K562 (cell line): Measurements from ENCODE around the gene PFAS. TPM values are rescaled to one million over a fixed set of nuclear protein-coding genes. Genes with fewer than 3 reads are reported as not detected.

Experiments used
- ATAC-seq: fragments of 200-7000 bp; cut with Tn5 transposase; 3 replicates; pipeline ENCODE4 v1.9.1; 2020; ENCODE audit warnings: moderate library complexity
- BruUV-seq: library from RNA; stranded (reverse); fragments of 400-500 nt; replicated peaks from 2 replicates; lab custom pipeline; 2021; lab: Mats Ljungman, UMichigan
- CTCF ChIA-PET: fragments of 300-600 bp; formaldehyde crosslinking; extraction: SDS; loops from one replicate; lab custom pipeline; 2021; ENCODE audit warnings: low intra/inter-chr PET ratio; lab: Yijun Ruan, JAX
- POLR2A ChIA-PET: fragments of 300-600, 350-650 bp; sonication (Branson Sonifier 250); formaldehyde crosslinking; extraction: SDS; loops from one replicate; lab custom pipeline; 2021; ENCODE audit warnings: antibody characterized with exemption, inconsistent platforms; lab: Yijun Ruan, JAX
- DNase-seq, 4 experiments: peaks; one replicate each; pipeline versions ENCODE4 v3.0.0 to v3.0.0-alpha.2; 2011 to 2018; ENCODE audit warnings: low spot score in 3 of 4, mixed read lengths in 3 of 4; ENCODE audit errors: extremely low read depth in 1 of 4
- FAIRE-seq: peaks from 2 replicates; lab custom pipeline; 2011; peaks lifted over from hg19 to GRCh38; lab: Jason Lieb, UNC
- H2AFZ ChIP-seq: 2 replicates; pipeline ENCODE4 v1.6.0; 2011; ENCODE audit warnings: low read depth, low read length, control low read depth, inconsistent platforms
- H3K27ac ChIP-seq: fragments of 200-600 bp; 3 replicates; pipeline ENCODE4 v1.8.0; 2011; ENCODE audit warnings: low read depth, mild to moderate bottlenecking, control low read depth, inconsistent platforms, low read length, moderate library complexity, mixed read lengths; ENCODE audit errors: extremely low read depth
- H3K27me3 ChIP-seq, 2 experiments: fragments of 300-600 bp in 1 of 2; 2 replicates in 1 of 2; 3 replicates in 1 of 2; pipeline versions ENCODE4 v1.6.0 to v1.8.0; 2011; ENCODE audit warnings: inconsistent platforms in 2 of 2, low read length in 2 of 2, mild to moderate bottlenecking in 1 of 2, mixed read lengths in 1 of 2, moderate library complexity in 1 of 2; ENCODE audit not compliant: control insufficient read depth in 2 of 2, insufficient read depth in 2 of 2
- H3K36me3 ChIP-seq: fragments of 300-600 bp; 3 replicates; pipeline ENCODE4 v1.8.0; 2011; ENCODE audit warnings: mild to moderate bottlenecking, low read length, inconsistent platforms; ENCODE audit not compliant: control insufficient read depth, insufficient read depth
- H3K4me1 ChIP-seq, 2 experiments: fragments of 200-600 bp in 1 of 2; replicated peaks in 1 of 2; 2 replicates in 1 of 2; 3 replicates in 1 of 2; pipeline versions ENCODE4 v1.5.1 to v1.8.0; 2011; ENCODE audit warnings: inconsistent platforms in 2 of 2, low read length in 2 of 2, mild to moderate bottlenecking in 1 of 2, mixed read lengths in 1 of 2, moderate library complexity in 1 of 2; ENCODE audit not compliant: control insufficient read depth in 2 of 2, insufficient read depth in 2 of 2
- H3K4me2 ChIP-seq: 2 replicates; pipeline ENCODE4 v1.6.1; 2011; ENCODE audit warnings: low read length, control low read depth, inconsistent platforms, mixed read lengths; ENCODE audit not compliant: insufficient read depth
- H3K4me3 ChIP-seq: fragments of 200-600 bp; sonication (generic), shearing (Covaris generic); 2 replicates; pipeline ENCODE4 v1.5.1; 2016; ENCODE audit warnings: control low read depth, inconsistent platforms
- H3K79me2 ChIP-seq: fragments of 200-600 bp; 3 replicates; pipeline ENCODE4 v1.8.0; 2011; ENCODE audit warnings: low read length, inconsistent platforms; ENCODE audit not compliant: control insufficient read depth, insufficient read depth
- H3K9ac ChIP-seq, 2 experiments: 2 replicates each; pipeline versions ENCODE4 v1.6.0 to v1.6.1; 2011; ENCODE audit warnings: low read depth in 2 of 2, low read length in 2 of 2, control low read depth in 1 of 2, inconsistent platforms in 1 of 2, mild to moderate bottlenecking in 1 of 2, mixed read lengths in 1 of 2; ENCODE audit not compliant: insufficient read depth in 1 of 2
- H3K9me1 ChIP-seq: one replicate; pipeline ENCODE4 v1.6.0; 2011; ENCODE audit warnings: inconsistent platforms, mild to moderate bottlenecking, low read length, moderate library complexity; ENCODE audit not compliant: control insufficient read depth, insufficient read depth
- H3K9me3 ChIP-seq: replicated peaks from 2 replicates; pipeline ENCODE4 v1.5.1; 2011; ENCODE audit warnings: low read depth, low read length, inconsistent platforms; ENCODE audit not compliant: control insufficient read depth, insufficient read depth
- H4K20me1 ChIP-seq: replicated peaks from 2 replicates; pipeline ENCODE4 v1.6.1; 2011; ENCODE audit warnings: low read length, inconsistent platforms, mixed read lengths; ENCODE audit not compliant: control insufficient read depth, insufficient read depth
- ARNT ChIP-seq, 2 experiments: fragments of 450-650 bp; IDR thresholded peaks; 2 replicates each; pipeline ENCODE4 v1.6.1; 2016; ENCODE audit warnings: mild to moderate bottlenecking in 1 of 2
- CEBPB ChIP-seq: fragments of 450-650 bp; IDR thresholded peaks from 2 replicates; pipeline ENCODE4 v1.6.1; 2016; ENCODE audit warnings: missing genetic modification characterization, missing compliant biosample characterization
- CTBP1 ChIP-seq: fragments of 450-650 bp; IDR thresholded peaks from 2 replicates; pipeline ENCODE4 v1.6.1; 2016; ENCODE audit warnings: borderline replicate concordance
- GTF2E2 ChIP-seq: fragments of 200-800 bp; sonication (Bioruptor generic); IDR thresholded peaks from 2 replicates; pipeline ENCODE4 v1.6.1; 2016; ENCODE audit warnings: missing genetic modification characterization, missing compliant biosample characterization
- HDAC2 ChIP-seq: fragments of 450-650 bp; IDR thresholded peaks from 2 replicates; pipeline ENCODE4 v1.6.1; 2016; ENCODE audit warnings: mild to moderate bottlenecking
- HDAC3 ChIP-seq: fragments of 450-650 bp; IDR thresholded peaks from 2 replicates; pipeline ENCODE4 v1.6.1; 2018; ENCODE audit warnings: borderline replicate concordance, mild to moderate bottlenecking, moderate library complexity; ENCODE audit not compliant: partially characterized antibody
- HEY1 ChIP-seq: fragments of 250-450 bp; sonication (Bioruptor Pico); IDR thresholded peaks from 2 replicates; pipeline ENCODE4 v1.5.0; 2020; ENCODE audit warnings: mild to moderate bottlenecking, moderate library complexity, borderline replicate concordance
- NFIC ChIP-seq: fragments of 450-650 bp; IDR thresholded peaks from 2 replicates; pipeline ENCODE4 v1.6.1; 2017; ENCODE audit warnings: mild to moderate bottlenecking, inconsistent platforms
- POLR2G ChIP-seq: fragments of 200-400 bp; formaldehyde crosslinking; IDR thresholded peaks from 2 replicates; pipeline ENCODE4 v1.6.1; 2017; ENCODE audit warnings: low read depth, mild to moderate bottlenecking, antibody characterized with exemption, low read length, moderate library complexity
- TBL1XR1 ChIP-seq, 2 experiments: IDR thresholded peaks; 2 replicates each; pipeline ENCODE4 v1.6.1; 2012; ENCODE audit warnings: improper control_type of control experiment in 2 of 2, low read length in 2 of 2, mild to moderate bottlenecking in 1 of 2
- TEAD4 ChIP-seq, 2 experiments: sonication (generic) in 1 of 2; formaldehyde crosslinking in 1 of 2; IDR thresholded peaks; 2 replicates each; pipeline versions ENCODE4 v1.6.1 to v1.8.0; 2012 to 2022; ENCODE audit warnings: borderline replicate concordance in 1 of 2, inconsistent platforms in 1 of 2, low read length in 1 of 2, mild to moderate bottlenecking in 1 of 2, missing genetic modification reagents in 1 of 2
- U2AF1 ChIP-seq: fragments of 200-400 bp; formaldehyde crosslinking; optimal IDR thresholded peaks from 2 replicates; pipeline ENCODE3; 2017; ENCODE audit warnings: mild to moderate bottlenecking, low read depth, low read length, moderate library complexity
- ZKSCAN8 ChIP-seq: fragments of 200-800 bp; sonication (Bioruptor generic); IDR thresholded peaks from 2 replicates; pipeline ENCODE4 v1.6.1; 2016; ENCODE audit warnings: missing genetic modification characterization, missing compliant biosample characterization
- ZNF444 ChIP-seq: fragments of 250-450 bp; sonication (Bioruptor Pico); IDR thresholded peaks from 2 replicates; pipeline ENCODE4 v1.4.0; 2020; ENCODE audit warnings: mild to moderate bottlenecking, moderate library complexity
- ZNF668 ChIP-seq: fragments of 250-450 bp; sonication (Bioruptor Pico); IDR thresholded peaks from 2 replicates; pipeline ENCODE4 v1.8.0; 2022; ENCODE audit warnings: mild to moderate bottlenecking, inconsistent platforms
- WGBS: fragments of 100-300 bp; shearing (Covaris generic); methylation state at CpG from one replicate; pipeline ENCODE4 v1.1.6; 2016; ENCODE audit warnings: low coverage, mixed read lengths; ENCODE audit not compliant: insufficient coverage; ENCODE audit errors: missing lambda C conversion rate; 5-methylcytosine and 5-hydroxymethylcytosine counted together
- in situ Hi-C: fragments of 300-500 bp; cut with MboI; formaldehyde crosslinking; loops from 4 replicates; pipeline ENCODE4 v1.15.0; 2018; ENCODE audit warnings: inconsistent platforms, mixed read lengths
- intact Hi-C: fragments of 100-400 bp; cut with micrococcal nuclease; formaldehyde crosslinking; loops from 2 replicates; pipeline ENCODE4 v1.14.2; 2022
- polyA plus RNA-seq, 8 experiments: library from polyadenylated mRNA; depleted of rRNA in 4 of 8; stranded (reverse) in 5 of 8; unstranded in 3 of 8; fragments of >200 nt; fragmentation: Nextera tagmentation in 2 of 8; fragmentation: Illumina TruSeq in 1 of 8; extraction: Ambion mirVana in 2 of 8; extraction: Trizol in 1 of 8; gene quantifications; 2 replicates each; pipeline versions ENCODE4 v1.2.1 to v1.2.3, GENCODE V29; 2011 to 2014; ENCODE audit warnings: inconsistent platforms in 1 of 8, missing spikeins in 1 of 8
- total RNA-seq, 7 experiments: library from RNA; depleted of rRNA in 6 of 7; stranded (reverse); fragments of >200 nt in 6 of 7; fragmentation: Illumina TruSeq in 2 of 7; extraction: Trizol in 2 of 7; gene quantifications; 2 replicates each; pipeline versions ENCODE4 v1.2.1 to v1.2.3, GENCODE V29; 2011 to 2021; ENCODE audit warnings: low replicate concordance in 1 of 7
- TF ChIP-seq, protein P1 (sequence below): sonication (generic); formaldehyde crosslinking; IDR thresholded peaks from 2 replicates; pipeline ENCODE4 v1.8.0; 2022; ENCODE audit warnings: missing genetic modification reagents, mild to moderate bottlenecking, moderate library complexity, borderline replicate concordance
- TF ChIP-seq, protein P2 (sequence below): fragments of 250-450 bp; sonication (Bioruptor Pico); IDR thresholded peaks from 2 replicates; pipeline ENCODE4 v1.4.0; 2020
- TF ChIP-seq, protein P3 (sequence below): fragments of 250-450 bp; sonication (Bioruptor Pico); IDR thresholded peaks from 2 replicates; pipeline ENCODE4 v1.4.0; 2020; ENCODE audit warnings: borderline replicate concordance

PFAS gene
- total and polyA plus RNA-seq, 9 of the 15 experiments (the other 6 are each of a cell fraction or from before 2014, with no cell fraction given) = 11.6 to 131 (median 43.9) TPM

DNA sequence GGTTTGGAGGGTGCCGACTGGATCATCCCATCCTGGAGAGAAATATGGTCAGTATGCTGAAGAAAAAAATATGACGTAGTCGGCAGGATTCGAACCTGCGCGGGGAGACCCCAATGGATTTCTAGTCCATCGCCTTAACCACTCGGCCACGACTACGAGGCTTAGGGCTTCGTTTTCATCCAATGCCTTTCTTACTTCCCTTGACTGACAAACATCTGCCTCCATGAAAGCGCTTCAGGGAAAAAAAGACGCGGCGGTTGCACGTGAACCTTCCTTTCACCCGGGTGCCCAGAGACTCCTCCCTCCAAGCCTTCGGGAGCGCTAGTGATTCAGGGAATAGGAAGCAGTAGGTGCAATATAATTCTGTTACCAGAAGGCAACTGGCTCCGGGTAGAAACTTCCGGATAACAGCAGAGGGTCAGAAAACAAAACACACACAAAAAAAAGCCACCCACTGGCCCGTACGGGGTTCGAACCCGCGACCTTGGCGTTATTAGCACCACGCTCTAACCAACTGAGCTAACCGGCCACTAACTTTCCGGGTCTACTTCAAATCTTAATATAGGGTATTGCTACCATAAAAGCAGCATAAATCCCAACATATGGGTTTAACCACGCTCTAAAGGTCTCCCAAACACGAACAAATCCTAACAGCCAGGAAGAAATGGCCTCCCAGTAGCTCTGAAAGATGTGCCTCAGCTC is 22.4 kb upstream of the PFAS start:
- H3K27ac ChIP-seq = peak overlapping the region; percentile 81
- no TSS peak for BruUV-seq
- WGBS = under 1% methylated on average over 31 of the region's 32 CpGs
- H3K4me3 ChIP-seq = peak overlapping the region; percentile 47
- H3K4me2 ChIP-seq = peak overlapping the region; percentile 78
- H4K20me1 ChIP-seq = peaks cover 5% of the 10 kb centered on the region
- H3K36me3 ChIP-seq = peaks cover 47% of the 10 kb centered on the region; the same call in 2 of the 3 replicates
- no peaks in the 10 kb centered on the region for H3K9me1 ChIP-seq
- no peaks in the 10 kb centered on the region for H3K9me3 ChIP-seq
- intact Hi-C loops (loop anchor here (1.0 to 10.0 kb wide), 2 partner anchors 23 to 158 kb away; partner anchors contain the start of genes PFAS and RPL26), in situ Hi-C loops (no loop called here)
- H3K27me3 ChIP-seq = no peaks in the 10 kb centered on the region
- H3K9ac ChIP-seq = peak overlapping the region; percentile 62 to 80; a peak in 3 of 4 replicates
- CTCF ChIA-PET = no interaction called here
- FAIRE-seq (peak; percentile 75), DNase-seq (peak; percentile 53 to 83 (median 62)), ATAC-seq (peak; percentile 41)
- H2AFZ ChIP-seq = peak overlapping the region; percentile 57; the same call in 1 of the 2 replicates
- POLR2A ChIA-PET = interaction anchor here (0.7 to 1.7 kb wide), 8 partner anchors 9 to 128 kb away, joined by 3 to 7 read pairs (median 4); partner anchors contain the start of gene CTC1
- H3K79me2 ChIP-seq = no peaks in the 10 kb centered on the region
- H3K4me1 ChIP-seq = peaks cover 17 to 20% of the 10 kb centered on the region in 2 experiments; a peak in 4 of 5 replicates
- TF ChIP-seq ZNF668 (CRISPR knock-in tag) (no peak), TBL1XR1 (IDR thresholded peaks at IDR 0.05; ENCODE audit: low read length in 2 of 2) (peak; percentile 29 to 36; a peak in 2 of 4 replicates), HDAC3 (no peak), TEAD4 (IDR thresholded peaks at IDR 0.05; ENCODE audit: low read length) (peak; percentile 52), TEAD4 (CRISPR knock-in tag; IDR thresholded peaks at IDR 0.05; ENCODE audit: borderline replicate concordance) (no peak), ZKSCAN8 (peak; percentile 66; the same call in 1 of the 2 replicates), CEBPB (tag) (peak; percentile 25; the same call in 1 of the 2 replicates), ARNT (IDR thresholded peaks at IDR 0.05) (0 out of 4 replicates have a peak, but pooled peaks of 1 of the 2 experiments have one; percentile 20), CTBP1 (0 out of 2 replicates have a peak, but pooled peaks have one; percentile 11), POLR2G (peak; percentile 65), HEY1 (CRISPR knock-in tag) (peak; percentile 61; the same call in 1 of the 2 replicates), GTF2E2 (no peak), NFIC (peak; percentile 65), HDAC2 (no peak), U2AF1 (no peak), ZNF444 (CRISPR knock-in tag) (no peak)
- TF ChIP-seq, protein P1, sequence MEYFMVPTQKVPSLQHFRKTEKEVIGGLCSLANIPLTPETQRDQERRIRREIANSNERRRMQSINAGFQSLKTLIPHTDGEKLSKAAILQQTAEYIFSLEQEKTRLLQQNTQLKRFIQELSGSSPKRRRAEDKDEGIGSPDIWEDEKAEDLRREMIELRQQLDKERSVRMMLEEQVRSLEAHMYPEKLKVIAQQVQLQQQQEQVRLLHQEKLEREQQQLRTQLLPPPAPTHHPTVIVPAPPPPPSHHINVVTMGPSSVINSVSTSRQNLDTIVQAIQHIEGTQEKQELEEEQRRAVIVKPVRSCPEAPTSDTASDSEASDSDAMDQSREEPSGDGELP = peak; percentile 60; the same call in 1 of the 2 replicates
- TF ChIP-seq, protein P2, sequence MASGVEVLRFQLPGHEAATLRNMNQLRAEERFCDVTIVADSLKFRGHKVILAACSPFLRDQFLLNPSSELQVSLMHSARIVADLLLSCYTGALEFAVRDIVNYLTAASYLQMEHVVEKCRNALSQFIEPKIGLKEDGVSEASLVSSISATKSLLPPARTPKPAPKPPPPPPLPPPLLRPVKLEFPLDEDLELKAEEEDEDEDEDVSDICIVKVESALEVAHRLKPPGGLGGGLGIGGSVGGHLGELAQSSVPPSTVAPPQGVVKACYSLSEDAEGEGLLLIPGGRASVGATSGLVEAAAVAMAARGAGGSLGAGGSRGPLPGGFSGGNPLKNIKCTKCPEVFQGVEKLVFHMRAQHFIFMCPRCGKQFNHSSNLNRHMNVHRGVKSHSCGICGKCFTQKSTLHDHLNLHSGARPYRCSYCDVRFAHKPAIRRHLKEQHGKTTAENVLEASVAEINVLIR (CRISPR knock-in tag) = 0 out of 2 replicates have a peak, but pooled peaks have one; percentile 6
- TF ChIP-seq, protein P3, sequence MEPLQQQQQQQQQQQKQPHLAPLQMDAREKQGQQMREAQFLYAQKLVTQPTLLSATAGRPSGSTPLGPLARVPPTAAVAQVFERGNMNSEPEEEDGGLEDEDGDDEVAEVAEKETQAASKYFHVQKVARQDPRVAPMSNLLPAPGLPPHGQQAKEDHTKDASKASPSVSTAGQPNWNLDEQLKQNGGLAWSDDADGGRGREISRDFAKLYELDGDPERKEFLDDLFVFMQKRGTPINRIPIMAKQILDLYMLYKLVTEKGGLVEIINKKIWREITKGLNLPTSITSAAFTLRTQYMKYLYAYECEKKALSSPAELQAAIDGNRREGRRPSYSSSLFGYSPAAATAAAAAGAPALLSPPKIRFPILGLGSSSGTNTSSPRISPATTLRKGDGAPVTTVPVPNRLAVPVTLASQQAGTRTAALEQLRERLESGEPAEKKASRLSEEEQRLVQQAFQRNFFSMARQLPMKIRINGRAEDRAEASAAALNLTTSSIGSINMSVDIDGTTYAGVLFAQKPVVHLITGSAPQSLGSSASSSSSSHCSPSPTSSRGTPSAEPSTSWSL (CRISPR knock-in tag) = no peak
